HCT116 (cell line): ENCODE results near the gene ROMO1. TPM values are rescaled to one million over a fixed set of nuclear protein-coding genes. Genes with fewer than 3 reads are reported as not detected.

Experiments
- ATAC-seq: fragments of 200-7000 bp; cut with Tn5 transposase; 2 replicates; pipeline ENCODE4 v1.9.1; 2020; ENCODE audit warnings: mild to moderate bottlenecking, moderate library complexity
- BruUV-seq: library from RNA; stranded (reverse); fragments of 400-500 nt; replicated peaks from 2 replicates; lab custom pipeline; 2021; lab: Mats Ljungman, UMichigan
- CTCF ChIA-PET: fragments of 300-600 bp; sonication (Branson Sonifier 250); formaldehyde crosslinking; loops from one replicate; lab custom pipeline; 2021; ENCODE audit warnings: antibody characterized with exemption; lab: Charles Lee
- POLR2A ChIA-PET: fragments of 300-600, 350-600 bp; sonication (Branson Sonifier 250); formaldehyde crosslinking; loops from one replicate; lab custom pipeline; 2021; ENCODE audit warnings: antibody characterized with exemption; lab: Charles Lee
- RAD21 ChIA-PET, 2 experiments: fragments of 300-600 bp; sonication (Branson Sonifier 250); formaldehyde crosslinking; loops; one replicate each; lab custom pipeline; 2023; ENCODE audit warnings: low total read pairs in 2 of 2; ENCODE audit not compliant: uncharacterized antibody in 2 of 2, unreplicated experiment in 2 of 2, low non-redundant PET in 1 of 2; lab: Charles Lee
- DNase-seq: peaks from one replicate; pipeline ENCODE4 v3.0.0-alpha.2; 2010; ENCODE audit warnings: low read depth, low spot score
- H2AFZ ChIP-seq: fragments of 200-600 bp; shearing (Covaris generic), sonication (generic); 2 replicates; pipeline ENCODE4 v1.6.1; 2017; ENCODE audit warnings: low read depth, mixed run types, mixed read lengths, antibody characterized with exemption, low read length; ENCODE audit not compliant: poor library complexity, severe bottlenecking
- H3K27ac ChIP-seq: 2 replicates; pipeline ENCODE4 v1.5.1; 2012; ENCODE audit warnings: low read depth, low read length
- H3K27me3 ChIP-seq: fragments of 200-600 bp; sonication (generic); 2 replicates; pipeline ENCODE4 v1.6.1; 2016; ENCODE audit warnings: mixed run types, low read length, mixed read lengths; ENCODE audit not compliant: insufficient read depth
- H3K36me3 ChIP-seq, 2 experiments: fragments of 200-500 bp in 1 of 2; fragments of 200-600 bp in 1 of 2; sonication (Bioruptor generic) in 1 of 2; sonication (generic) in 1 of 2; 2 replicates each; pipeline versions ENCODE4 v1.5.1 to v1.6.1; 2014 to 2016; ENCODE audit warnings: low read length in 2 of 2, inconsistent platforms in 1 of 2, mixed read lengths in 1 of 2, mixed run types in 1 of 2; ENCODE audit not compliant: insufficient read depth in 2 of 2, control insufficient read depth in 1 of 2
- H3K4me1 ChIP-seq, 2 experiments: fragments of 200-600 bp in 1 of 2; sonication (generic) in 1 of 2; 2 replicates each; pipeline versions ENCODE4 v1.5.1 to v1.6.1; 2012 to 2017; ENCODE audit warnings: low read length in 2 of 2, inconsistent platforms in 1 of 2, mild to moderate bottlenecking in 1 of 2, mixed read lengths in 1 of 2, mixed run types in 1 of 2, moderate library complexity in 1 of 2; ENCODE audit not compliant: insufficient read depth in 2 of 2, control insufficient read depth in 1 of 2
- H3K4me2 ChIP-seq: fragments of 200-600 bp; sonication (generic); 2 replicates; pipeline ENCODE4 v1.6.1; 2017; ENCODE audit warnings: mixed run types, low read length, mixed read lengths
- H3K4me3 ChIP-seq, 2 experiments: fragments of 200-600 bp in 1 of 2; sonication (generic) in 1 of 2; replicated peaks in 1 of 2; 2 replicates each; pipeline ENCODE4 v1.5.1; 2011 to 2016; ENCODE audit warnings: low read length in 2 of 2, control low read depth in 1 of 2, low read depth in 1 of 2, mild to moderate bottlenecking in 1 of 2, mixed read lengths in 1 of 2, mixed run types in 1 of 2
- H3K79me2 ChIP-seq: fragments of 200-600 bp; sonication (generic); 2 replicates; pipeline ENCODE4 v1.6.1; 2017; ENCODE audit warnings: mild to moderate bottlenecking, mixed run types, low read length, moderate library complexity, mixed read lengths; ENCODE audit not compliant: insufficient read depth
- H3K9ac ChIP-seq: fragments of 200-600 bp; sonication (generic); 2 replicates; pipeline ENCODE4 v1.6.1; 2016; ENCODE audit warnings: low read length, mixed read lengths
- H3K9me2 ChIP-seq: fragments of 200-600 bp; sonication (generic), shearing (Covaris generic); 2 replicates; pipeline ENCODE4 v1.6.1; 2017; ENCODE audit warnings: mixed run types, mild to moderate bottlenecking, moderate library complexity; ENCODE audit not compliant: insufficient read depth
- H3K9me3 ChIP-seq, 2 experiments: fragments of 200-500 bp in 1 of 2; fragments of 200-600 bp in 1 of 2; sonication (Bioruptor generic) in 1 of 2; sonication (generic) in 1 of 2; 2 replicates each; pipeline ENCODE4 v1.6.1; 2014 to 2017; ENCODE audit warnings: low read length in 2 of 2, mixed read lengths in 2 of 2, inconsistent platforms in 1 of 2, low read depth in 1 of 2, mild to moderate bottlenecking in 1 of 2, mixed run types in 1 of 2, moderate library complexity in 1 of 2; ENCODE audit not compliant: control insufficient read depth in 1 of 2, insufficient read depth in 1 of 2
- H4K20me1 ChIP-seq: fragments of 200-600 bp; sonication (generic), shearing (Covaris generic); 2 replicates; pipeline ENCODE4 v1.6.1; 2017; ENCODE audit warnings: mixed run types, mild to moderate bottlenecking, moderate library complexity; ENCODE audit not compliant: insufficient read depth
- ATF3 ChIP-seq: IDR thresholded peaks from 2 replicates; pipeline ENCODE4 v1.6.1; 2012
- CBX3 ChIP-seq: IDR thresholded peaks from 2 replicates; pipeline ENCODE4 v1.6.1; 2012; ENCODE audit warnings: low read depth
- EGR1 ChIP-seq: IDR thresholded peaks from 2 replicates; pipeline ENCODE4 v1.6.1; 2012; ENCODE audit warnings: low read depth
- ELF1 ChIP-seq: IDR thresholded peaks from 2 replicates; pipeline ENCODE4 v1.6.1; 2012; ENCODE audit warnings: low read depth, borderline replicate concordance
- FOSL1 ChIP-seq: IDR thresholded peaks from 2 replicates; pipeline ENCODE4 v1.6.1; 2012; ENCODE audit warnings: low read depth
- POLR2A ChIP-seq: IDR thresholded peaks from 2 replicates; pipeline ENCODE4 v1.7.0; 2011; ENCODE audit warnings: borderline replicate concordance; ENCODE audit not compliant: insufficient read depth, insufficient read length; ENCODE audit errors: extremely low read depth
- POLR2AphosphoS5 ChIP-seq: IDR thresholded peaks from 2 replicates; pipeline ENCODE4 v1.6.1; 2011; ENCODE audit warnings: mild to moderate bottlenecking, low read depth, low read length, moderate library complexity
- REST ChIP-seq: IDR thresholded peaks from 2 replicates; pipeline ENCODE4 v1.6.1; 2012; ENCODE audit warnings: low read depth
- YY1 ChIP-seq: IDR thresholded peaks from 2 replicates; pipeline ENCODE4 v1.6.1; 2011; ENCODE audit warnings: low read length, low read depth, moderate library complexity, mild to moderate bottlenecking; ENCODE audit not compliant: insufficient replicate concordance; ENCODE audit errors: extremely low read depth
- intact Hi-C: fragments of 100-400 bp; cut with micrococcal nuclease; formaldehyde crosslinking; loops from 2 replicates; pipeline ENCODE4 v1.10.0; 2022
- total RNA-seq: library from RNA; stranded (reverse); gene quantifications from one replicate; pipeline ENCODE4 v1.2.1, GENCODE V29; 2021; ENCODE audit not compliant: unreplicated experiment

ROMO1 gene
- total RNA-seq, 1 experiment from 2014 or later, result 167 TPM

GRCh38 chr20:35715652-35716051, 16.4 kb downstream of the ROMO1 start:
- TF ChIP-seq POLR2A (no peak), CBX3 (no peak), ELF1 (no peak), EGR1 (no peak), ATF3 (no peak), YY1 (no peak), REST (no peak), POLR2AphosphoS5 (no peak), FOSL1 (no peak)
- Histone ChIP-seq H3K9ac (no peak overlapping the region), H4K20me1 (peaks cover 56% of the 10 kb centered on the region), H3K9me2 (no peaks in the 10 kb centered on the region), H3K79me2 (peaks cover 99% of the 10 kb centered on the region), H3K4me2 (no peak overlapping the region), H2AFZ (no peak overlapping the region), H3K4me1 (no peaks in the 10 kb centered on the region), H3K27me3 (no peaks in the 10 kb centered on the region), H3K4me3 (no peak overlapping the region), H3K9me3 (no peaks in the 10 kb centered on the region), H3K36me3 (peaks cover 84 to 96% of the 10 kb centered on the region in 2 experiments), H3K27ac (no peak overlapping the region)
- ChIA-PET CTCF (no interaction called here), RAD21 (no interaction called here), POLR2A (interaction anchor here (1.5 kb wide), 1 partner anchor 27 kb away, joined by 4 read pairs; the partner anchor contains the start of gene RBM39)
- BruUV-seq, result no TSS peak
- no peak for ATAC-seq
- DNase-seq, result no peak
- intact Hi-C loops, result no loop called here
